ENCODE measurements around the gene KCNA2.

The KCNA2 gene

DNA sequence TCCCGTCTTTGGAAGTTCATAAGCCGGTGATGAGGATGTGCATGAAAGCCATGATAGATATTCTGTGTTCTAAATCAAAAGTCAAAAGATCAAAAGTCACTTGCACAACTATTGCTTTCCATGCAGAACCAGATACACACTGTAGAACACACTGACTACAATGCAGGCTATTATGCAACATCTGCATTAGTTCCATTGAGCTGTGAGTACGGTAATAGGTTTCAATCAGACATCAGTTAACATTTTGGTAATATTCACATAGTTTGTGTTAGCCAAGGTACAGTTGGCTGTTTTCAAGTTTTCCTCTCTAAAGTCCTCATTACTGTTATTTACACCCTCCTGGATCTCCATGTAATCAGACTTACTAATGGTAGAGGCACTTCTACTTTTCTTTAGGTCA, 3.1 kb downstream of the KCNA2 start:
- peaks cover 44% of the 10 kb centered on the region for H3K27me3 ChIP-seq (ENCODE audit: insufficient read depth, low read length, poor library complexity)

DNA sequence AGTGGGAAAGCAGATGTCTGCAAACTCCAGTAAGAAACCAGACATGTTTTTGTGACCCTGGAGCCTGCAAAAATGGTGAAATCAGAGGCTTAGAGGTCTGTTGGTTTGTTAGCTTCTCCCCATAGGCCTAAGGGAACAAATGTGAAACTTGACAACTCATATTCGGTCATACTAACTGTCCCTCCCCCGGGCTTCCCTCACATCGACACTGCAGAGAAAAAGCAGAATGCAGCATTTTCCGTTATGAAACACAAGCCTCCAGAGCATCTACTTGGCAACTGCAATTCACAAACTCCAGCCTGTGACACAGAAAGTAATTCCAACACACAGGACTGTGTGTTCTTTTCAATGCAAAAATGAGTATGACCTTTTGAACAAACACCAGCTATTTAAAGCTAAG, 3.7 kb downstream of the KCNA2 start:
- H3K4me2 ChIP-seq (ENCODE audit: insufficient read depth, low read length) = no peak overlapping the region
- no peak for DNase-seq
- H3K9me3 ChIP-seq (ENCODE audit: insufficient read depth, low read length, severe bottlenecking) = no peaks in the 10 kb centered on the region
- no peak overlapping the region for H3K9ac ChIP-seq (ENCODE audit: low read depth, low read length)
- H3K36me3 ChIP-seq (ENCODE audit: insufficient read depth, low read length) = no peaks in the 10 kb centered on the region
- no peak overlapping the region for H3K27ac ChIP-seq (ENCODE audit: low read length)
- H3K27me3 ChIP-seq (ENCODE audit: insufficient read depth, low read length, poor library complexity) = peaks cover 38% of the 10 kb centered on the region
- H3K79me2 ChIP-seq (ENCODE audit: insufficient read depth, low read length) = no peaks in the 10 kb centered on the region
- no peak overlapping the region for H3K4me3 ChIP-seq (ENCODE audit: low read depth in 1 of 2, low read length in 2 of 2)
- no peak overlapping the region for H2AFZ ChIP-seq (ENCODE audit: low read depth, low read length)
- TF ChIP-seq EZH2 (IDR thresholded peaks at IDR 0.05; ENCODE audit: borderline replicate concordance, low read depth, low read length, severe bottlenecking) (no peak), CTCF (IDR thresholded peaks at IDR 0.05; ENCODE audit: borderline replicate concordance, extremely low read depth, low read length, poor library complexity, severe bottlenecking) (no peak)
- no peaks in the 10 kb centered on the region; the same call in 1 of the 2 replicates for H4K20me1 ChIP-seq (ENCODE audit: insufficient read depth, low read length)
- ATAC-seq (ENCODE audit: insufficient read depth, low read depth) = no peak
- H3K4me1 ChIP-seq (ENCODE audit: insufficient read depth, low read length) = no peaks in the 10 kb centered on the region

More for the DNA sequence above, 3.1 kb downstream of the KCNA2 start:
- no peak overlapping the region for H3K4me2 ChIP-seq (ENCODE audit: insufficient read depth, low read length)
- no peaks in the 10 kb centered on the region for H3K9me3 ChIP-seq (ENCODE audit: insufficient read depth, low read length, severe bottlenecking)
- no peak overlapping the region for H3K27ac ChIP-seq (ENCODE audit: low read length)
- no peak overlapping the region for H3K4me3 ChIP-seq (ENCODE audit: low read depth in 1 of 2, low read length in 2 of 2)
- DNase-seq (no peak), ATAC-seq (ENCODE audit: insufficient read depth, low read depth) (no peak)
- no peak overlapping the region for H3K9ac ChIP-seq (ENCODE audit: low read depth, low read length)
- no peaks in the 10 kb centered on the region; the same call in 1 of the 2 replicates for H4K20me1 ChIP-seq (ENCODE audit: insufficient read depth, low read length)
- H3K79me2 ChIP-seq (ENCODE audit: insufficient read depth, low read length) = no peaks in the 10 kb centered on the region
- no peak overlapping the region for H2AFZ ChIP-seq (ENCODE audit: low read depth, low read length)
- no peaks in the 10 kb centered on the region for H3K4me1 ChIP-seq (ENCODE audit: insufficient read depth, low read length)
- TF ChIP-seq EZH2 (IDR thresholded peaks at IDR 0.05; ENCODE audit: borderline replicate concordance, low read depth, low read length, severe bottlenecking) (no peak), CTCF (IDR thresholded peaks at IDR 0.05; ENCODE audit: borderline replicate concordance, extremely low read depth, low read length, poor library complexity, severe bottlenecking) (no peak)
- H3K36me3 ChIP-seq (ENCODE audit: insufficient read depth, low read length) = no peaks in the 10 kb centered on the region

DNA sequence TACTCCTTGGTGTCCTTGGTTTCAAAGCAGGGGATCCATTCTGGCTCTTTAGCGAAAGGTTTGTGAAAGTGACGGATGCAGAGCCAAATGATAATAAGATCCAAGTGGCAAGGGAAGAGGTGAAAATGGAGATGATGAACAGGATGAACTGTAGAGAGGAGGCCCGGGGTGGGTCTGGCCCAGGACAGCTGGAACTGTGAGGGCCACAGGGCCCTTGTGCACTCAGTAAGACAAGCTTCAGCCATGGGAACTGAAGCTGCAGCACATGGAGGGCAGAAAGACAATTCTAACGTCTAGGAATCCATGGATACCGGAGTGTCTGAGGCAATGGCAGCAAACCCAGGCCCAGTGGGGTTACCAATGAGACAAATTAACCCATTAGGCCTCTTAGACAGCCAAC, 4.8 kb downstream of the KCNA2 start:
- H3K4me1 ChIP-seq (ENCODE audit: insufficient read depth, low read length) = no peaks in the 10 kb centered on the region
- no peaks in the 10 kb centered on the region for H3K9me3 ChIP-seq (ENCODE audit: insufficient read depth, low read length, severe bottlenecking)
- no peaks in the 10 kb centered on the region; the same call in 1 of the 2 replicates for H4K20me1 ChIP-seq (ENCODE audit: insufficient read depth, low read length)
- no peak overlapping the region for H2AFZ ChIP-seq (ENCODE audit: low read depth, low read length)
- H3K9ac ChIP-seq (ENCODE audit: low read depth, low read length) = no peak overlapping the region
- TF ChIP-seq EZH2 (IDR thresholded peaks at IDR 0.05; ENCODE audit: borderline replicate concordance, low read depth, low read length, severe bottlenecking) = no peak
- no peak for TF ChIP-seq CTCF (IDR thresholded peaks at IDR 0.05; ENCODE audit: borderline replicate concordance, extremely low read depth, low read length, poor library complexity, severe bottlenecking)
- DNase-seq (no peak), ATAC-seq (ENCODE audit: insufficient read depth, low read depth) (no peak)
- H3K4me3 ChIP-seq (ENCODE audit: low read depth in 1 of 2, low read length in 2 of 2) = no peak overlapping the region
- H3K4me2 ChIP-seq (ENCODE audit: insufficient read depth, low read length) = no peak overlapping the region
- no peaks in the 10 kb centered on the region for H3K79me2 ChIP-seq (ENCODE audit: insufficient read depth, low read length)
- H3K36me3 ChIP-seq (ENCODE audit: insufficient read depth, low read length) = no peaks in the 10 kb centered on the region
- no peak overlapping the region for H3K27ac ChIP-seq (ENCODE audit: low read length)
- H3K27me3 ChIP-seq (ENCODE audit: insufficient read depth, low read length, poor library complexity) = peaks cover 30% of the 10 kb centered on the region

GRCh38 chr1:110600716-110601115, 5.4 kb downstream of the KCNA2 start:
- DNase-seq (no peak), ATAC-seq (ENCODE audit: insufficient read depth, low read depth) (no peak)
- Histone ChIP-seq H3K36me3 (ENCODE audit: insufficient read depth, low read length) (no peaks in the 10 kb centered on the region), H3K4me2 (ENCODE audit: insufficient read depth, low read length) (no peak overlapping the region), H3K27me3 (ENCODE audit: insufficient read depth, low read length, poor library complexity) (peaks cover 24% of the 10 kb centered on the region), H2AFZ (ENCODE audit: low read depth, low read length) (no peak overlapping the region), H3K4me1 (ENCODE audit: insufficient read depth, low read length) (no peaks in the 10 kb centered on the region), H3K79me2 (ENCODE audit: insufficient read depth, low read length) (no peaks in the 10 kb centered on the region), H3K9me3 (ENCODE audit: insufficient read depth, low read length, severe bottlenecking) (no peaks in the 10 kb centered on the region), H3K9ac (ENCODE audit: low read depth, low read length) (no peak overlapping the region), H4K20me1 (ENCODE audit: insufficient read depth, low read length) (no peaks in the 10 kb centered on the region; the same call in 1 of the 2 replicates), H3K4me3 (ENCODE audit: low read depth in 1 of 2, low read length in 2 of 2) (no peak overlapping the region), H3K27ac (ENCODE audit: low read length) (no peak overlapping the region)
- no peak for TF ChIP-seq EZH2 (IDR thresholded peaks at IDR 0.05; ENCODE audit: borderline replicate concordance, low read depth, low read length, severe bottlenecking)
- TF ChIP-seq CTCF (IDR thresholded peaks at IDR 0.05; ENCODE audit: borderline replicate concordance, extremely low read depth, low read length, poor library complexity, severe bottlenecking) = no peak

Data from DND-41 (cell line).